Body of pancreas (tissue), 4 donors: ENCODE data around the gene BORCS6. TPM values are rescaled to one million over a fixed set of nuclear protein-coding genes. Genes with fewer than 3 reads are reported as not detected.

Experiments used
- ATAC-seq: fragments of 150-250 bp; one replicate; pipeline ENCODE4 v1.9.1; 2016
- DNase-seq, 4 donors: peaks; one replicate each; pipeline ENCODE4 v3.0.0-alpha.2; 2019
- H3K27ac ChIP-seq, 4 donors: fragments of 200-600 bp; sonication (generic); 1 replicate in 3 of 4; 2 replicates in 1 of 4; pipeline versions ENCODE4 v1.5.1 to v1.6.1; 2016 to 2019; ENCODE audit warnings: mild to moderate bottlenecking in 1 of 4, mixed read lengths in 1 of 4, moderate library complexity in 1 of 4
- H3K27me3 ChIP-seq, 2 donors: fragments of 200-600 bp; sonication (generic); one replicate each; pipeline ENCODE4 v1.6.0; 2016; ENCODE audit warnings: mild to moderate bottlenecking in 1 of 2
- H3K36me3 ChIP-seq, 2 donors: fragments of 200-600 bp; sonication (generic); replicated peaks in 1 of 2; 2 replicates each; pipeline ENCODE4 v1.5.1; 2016; ENCODE audit warnings: low read depth in 2 of 2; ENCODE audit not compliant: insufficient read depth in 1 of 2
- H3K4me1 ChIP-seq: fragments of 200-600 bp; sonication (generic); one replicate; pipeline ENCODE4 v1.6.0; 2016
- H3K4me3 ChIP-seq, 2 donors: fragments of 200-600 bp; sonication (generic); 1 replicate in 1 of 2; 2 replicates in 1 of 2; pipeline ENCODE4 v1.5.1; 2016 to 2019
- H3K9me3 ChIP-seq, 3 donors: fragments of 200-600 bp; sonication (generic); 1 replicate in 2 of 3; 2 replicates in 1 of 3; pipeline ENCODE4 v1.5.1; 2016
- POLR2A ChIP-seq, 3 donors: fragments of 450-650 bp; IDR thresholded peaks; one replicate each; pipeline ENCODE4 v1.6.1; 2016; ENCODE audit warnings: antibody characterized with exemption in 3 of 3, mild to moderate bottlenecking in 2 of 3
- WGBS, 2 donors: methylation state at CpG; one replicate each; pipeline ENCODE4 v1.1.5; 2017; 5-methylcytosine and 5-hydroxymethylcytosine counted together
- intact Hi-C: fragments of 100-400 bp; cut with DNase I; formaldehyde crosslinking; loops from one replicate; pipeline ENCODE4 v1.15.1; 2023
- total RNA-seq, 2 donors: library from RNA; depleted of rRNA; stranded (reverse); fragments of >200 nt; gene quantifications; one replicate each; pipeline ENCODE4 v1.1.0, GENCODE V29; 2016
- TF ChIP-seq, protein P1 (sequence below), 7 experiments: fragments of 450-650 bp in 4 of 7; fragments of 200-600 bp in 3 of 7; sonication (generic) in 3 of 7; IDR thresholded peaks; one replicate each; pipeline ENCODE4 v1.5.1; 2016 to 2019; ENCODE audit warnings: antibody characterized with exemption in 7 of 7

The BORCS6 gene
- total RNA-seq, 2 donors from 2014 or later: 11.9 to 16.2 TPM

DNA sequence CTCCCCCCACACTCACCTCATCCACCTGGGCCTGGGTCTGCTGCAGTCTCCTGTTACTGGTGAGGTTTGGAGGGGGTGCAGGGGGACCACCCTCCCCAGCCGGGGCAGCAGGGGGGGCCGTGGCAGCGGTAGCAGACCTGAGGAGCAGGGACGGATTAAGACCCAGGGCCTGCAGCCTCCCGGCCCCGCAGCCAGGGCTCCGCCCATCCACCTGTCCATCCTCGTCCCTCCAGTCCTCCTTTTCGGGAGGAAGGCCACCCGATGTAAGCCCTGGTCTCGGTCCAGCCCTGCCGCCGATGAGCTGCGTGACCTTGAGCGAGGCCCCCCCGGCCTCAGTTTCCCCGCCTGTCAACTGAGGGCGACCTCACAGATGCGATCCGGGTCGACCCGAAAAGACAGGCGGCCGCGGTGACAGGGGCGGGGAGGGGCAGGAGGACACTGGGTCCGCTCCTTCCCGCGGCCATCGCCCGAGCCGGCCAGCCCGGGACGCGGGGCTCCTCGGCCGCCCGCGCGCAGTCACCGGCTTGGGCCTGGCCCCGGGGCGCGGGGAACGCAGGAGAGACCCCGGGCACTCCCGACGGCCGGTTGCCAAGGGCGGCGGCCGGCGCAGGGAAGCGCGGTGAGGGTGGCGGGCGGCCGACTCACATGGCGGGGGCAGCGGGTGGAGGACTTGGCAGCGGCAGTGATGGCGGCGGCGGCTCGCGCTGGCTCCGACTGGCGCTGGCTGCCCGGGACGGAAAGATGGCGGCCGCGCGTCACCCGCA, 27.6 kb downstream of the BORCS6 start, which contains the start of gene VAMP2:
TSS of gene VAMP2 (minus strand) at position 716 of the 764 bp plus-strand sequence. CDS start at position 647, 69 bp downstream.
- DNase-seq: peak; percentile 78 to 85 (median 82)
- peaks cover 52% of the 10 kb centered on the region for H3K4me1 ChIP-seq
- no peaks in the 10 kb centered on the region for H3K27me3 ChIP-seq
- H3K9me3 ChIP-seq: no peaks in the 10 kb centered on the region
- ATAC-seq: peak; percentile 78
- H3K36me3 ChIP-seq: no peaks in the 10 kb centered on the region
- H3K4me3 ChIP-seq: peak within 1 kb of the TSS; percentile 72 to 85
- peak within 1 kb of the TSS; percentile 90 to 99 (median 99) for H3K27ac ChIP-seq
- intact Hi-C loops: no loop called here
- TF ChIP-seq, protein P1, sequence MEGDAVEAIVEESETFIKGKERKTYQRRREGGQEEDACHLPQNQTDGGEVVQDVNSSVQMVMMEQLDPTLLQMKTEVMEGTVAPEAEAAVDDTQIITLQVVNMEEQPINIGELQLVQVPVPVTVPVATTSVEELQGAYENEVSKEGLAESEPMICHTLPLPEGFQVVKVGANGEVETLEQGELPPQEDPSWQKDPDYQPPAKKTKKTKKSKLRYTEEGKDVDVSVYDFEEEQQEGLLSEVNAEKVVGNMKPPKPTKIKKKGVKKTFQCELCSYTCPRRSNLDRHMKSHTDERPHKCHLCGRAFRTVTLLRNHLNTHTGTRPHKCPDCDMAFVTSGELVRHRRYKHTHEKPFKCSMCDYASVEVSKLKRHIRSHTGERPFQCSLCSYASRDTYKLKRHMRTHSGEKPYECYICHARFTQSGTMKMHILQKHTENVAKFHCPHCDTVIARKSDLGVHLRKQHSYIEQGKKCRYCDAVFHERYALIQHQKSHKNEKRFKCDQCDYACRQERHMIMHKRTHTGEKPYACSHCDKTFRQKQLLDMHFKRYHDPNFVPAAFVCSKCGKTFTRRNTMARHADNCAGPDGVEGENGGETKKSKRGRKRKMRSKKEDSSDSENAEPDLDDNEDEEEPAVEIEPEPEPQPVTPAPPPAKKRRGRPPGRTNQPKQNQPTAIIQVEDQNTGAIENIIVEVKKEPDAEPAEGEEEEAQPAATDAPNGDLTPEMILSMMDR (IDR thresholded peaks at IDR 0.05): peak in 4 of 7 experiments; percentile 19 to 35 (median 34)
- TF ChIP-seq POLR2A (IDR thresholded peaks at IDR 0.05): peak; percentile 50 to 76 (median 74)
- 0% methylated on average over 3 to 59 of the region's 75 CpGs for WGBS, 2 donors

DNA sequence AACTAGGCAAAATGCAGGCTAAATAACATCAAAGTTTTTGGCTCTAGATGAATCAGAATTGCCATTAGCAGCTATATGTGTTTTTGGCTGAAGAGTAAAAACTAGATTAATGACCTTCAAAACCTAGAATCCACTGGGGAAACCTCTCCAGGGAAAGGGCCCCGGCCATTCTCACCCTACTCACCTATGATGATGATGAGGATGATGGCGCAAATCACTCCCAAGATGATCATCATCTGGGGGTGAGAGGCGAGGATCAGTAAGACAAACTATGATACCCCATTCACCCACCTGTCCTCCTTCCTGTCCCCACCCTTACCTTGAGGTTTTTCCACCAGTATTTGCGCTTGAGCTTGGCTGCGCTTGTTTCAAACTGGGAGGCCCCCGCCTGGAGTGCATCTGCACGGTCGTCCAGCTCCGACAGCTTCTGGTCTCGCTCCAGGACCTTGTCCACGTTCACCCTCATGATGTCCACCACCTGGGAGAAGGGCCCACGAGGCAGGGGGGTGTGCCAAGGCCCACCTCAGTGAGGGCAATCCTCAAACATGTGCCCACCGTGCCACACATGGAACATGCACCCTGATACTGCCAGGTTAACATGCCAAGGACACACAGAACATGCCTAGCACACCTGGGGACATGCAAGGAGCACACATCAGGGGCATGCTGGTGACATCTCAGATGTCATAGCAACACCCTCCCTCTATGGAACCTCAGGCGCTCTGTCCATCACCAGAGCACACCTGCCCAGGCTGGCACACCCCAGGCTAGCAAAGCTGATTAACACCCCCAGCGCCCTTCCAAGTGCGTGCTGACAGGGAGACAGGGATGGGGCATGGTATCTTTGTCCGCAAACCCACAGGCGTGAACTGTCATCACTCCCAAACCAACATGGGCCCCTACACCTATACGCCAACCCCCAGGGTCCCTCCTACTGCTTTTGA, 28.4 kb downstream of the BORCS6 start:
- no peaks in the 10 kb centered on the region for H3K9me3 ChIP-seq
- intact Hi-C loops: no loop called here
- no peaks in the 10 kb centered on the region for H3K27me3 ChIP-seq
- peaks cover 56% of the 10 kb centered on the region for H3K4me1 ChIP-seq
- H3K36me3 ChIP-seq: no peaks in the 10 kb centered on the region
- no peak for DNase-seq
- peak overlapping the region; percentile 90 to 99 (median 99) for H3K27ac ChIP-seq
- peak overlapping the region; percentile 72 to 85 for H3K4me3 ChIP-seq
- 32 to 36% methylated on average over 15 to 19 of the region's 19 CpGs for WGBS, 2 donors
- ATAC-seq: no peak
- TF ChIP-seq, protein P1 (IDR thresholded peaks at IDR 0.05): no peak
- no peak for TF ChIP-seq POLR2A (IDR thresholded peaks at IDR 0.05)

DNA sequence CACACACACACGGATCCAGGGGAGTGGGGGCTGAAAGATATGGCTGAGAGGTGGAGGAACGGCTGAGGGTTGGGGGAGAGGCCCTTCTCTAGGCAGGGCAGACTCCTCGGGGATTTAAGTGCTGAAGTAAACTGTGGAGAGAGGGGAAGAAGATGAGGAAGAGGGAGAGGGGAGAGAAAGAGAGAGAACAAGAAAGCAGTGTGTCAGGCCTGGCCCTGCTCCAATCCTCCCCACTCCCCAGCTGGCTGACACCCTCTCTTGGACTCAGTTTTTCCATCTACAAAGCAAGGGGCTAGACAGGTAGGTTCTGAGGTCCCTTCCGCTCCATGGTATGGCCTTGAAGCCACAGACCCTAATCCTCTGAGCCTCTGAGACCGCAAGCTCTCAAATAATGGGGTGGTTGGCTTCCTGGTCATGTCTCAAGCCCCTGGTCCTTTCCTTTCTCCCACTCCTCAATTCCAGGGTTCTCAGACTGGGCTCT, 29.2 kb downstream of the BORCS6 start:
- DNase-seq: no peak

GRCh38 chr17:8160224-8160577, 29.8 kb downstream of the BORCS6 start:
- H3K4me1 ChIP-seq: peaks cover 56% of the 10 kb centered on the region
- TF ChIP-seq POLR2A (IDR thresholded peaks at IDR 0.05): no peak
- TF ChIP-seq, protein P1 (IDR thresholded peaks at IDR 0.05): no peak
- no peaks in the 10 kb centered on the region for H3K27me3 ChIP-seq
- DNase-seq (no peak), ATAC-seq (no peak)
- H3K27ac ChIP-seq: peak overlapping the region in 3 of 4 donors; percentile 98 to 99 (median 99)
- WGBS, 2 donors: 50 to 53% methylated on average over 4 of the region's 4 CpGs
- H3K36me3 ChIP-seq: no peaks in the 10 kb centered on the region
- intact Hi-C loops: no loop called here
- no peaks in the 10 kb centered on the region for H3K9me3 ChIP-seq
- no peak overlapping the region for H3K4me3 ChIP-seq

More for the DNA sequence above, 29.2 kb downstream of the BORCS6 start:
- no peak for TF ChIP-seq POLR2A (IDR thresholded peaks at IDR 0.05)
- TF ChIP-seq, protein P1 (IDR thresholded peaks at IDR 0.05): no peak
- no peaks in the 10 kb centered on the region for H3K9me3 ChIP-seq
- peak overlapping the region in 3 of 4 donors; percentile 99 for H3K27ac ChIP-seq
- H3K4me3 ChIP-seq: no peak overlapping the region
- peaks cover 56% of the 10 kb centered on the region for H3K4me1 ChIP-seq
- intact Hi-C loops: no loop called here
- no peak for ATAC-seq
- 33 to 55% methylated on average over 4 to 5 of the region's 5 CpGs for WGBS, 2 donors
- no peaks in the 10 kb centered on the region for H3K27me3 ChIP-seq
- no peaks in the 10 kb centered on the region for H3K36me3 ChIP-seq
